ENCODE data around the gene KMT2D. TPM values are rescaled to one million over a fixed set of nuclear protein-coding genes. Genes with fewer than 3 reads are reported as not detected.
"Not testable (repeated sequence)": the region's sequence is repeated elsewhere in the genome, so short reads cannot be mapped to it uniquely, and the experiment has no call there.

The KMT2D gene
- total RNA-seq, 1 donor from 2014 or later: 20.0 TPM

DNA sequence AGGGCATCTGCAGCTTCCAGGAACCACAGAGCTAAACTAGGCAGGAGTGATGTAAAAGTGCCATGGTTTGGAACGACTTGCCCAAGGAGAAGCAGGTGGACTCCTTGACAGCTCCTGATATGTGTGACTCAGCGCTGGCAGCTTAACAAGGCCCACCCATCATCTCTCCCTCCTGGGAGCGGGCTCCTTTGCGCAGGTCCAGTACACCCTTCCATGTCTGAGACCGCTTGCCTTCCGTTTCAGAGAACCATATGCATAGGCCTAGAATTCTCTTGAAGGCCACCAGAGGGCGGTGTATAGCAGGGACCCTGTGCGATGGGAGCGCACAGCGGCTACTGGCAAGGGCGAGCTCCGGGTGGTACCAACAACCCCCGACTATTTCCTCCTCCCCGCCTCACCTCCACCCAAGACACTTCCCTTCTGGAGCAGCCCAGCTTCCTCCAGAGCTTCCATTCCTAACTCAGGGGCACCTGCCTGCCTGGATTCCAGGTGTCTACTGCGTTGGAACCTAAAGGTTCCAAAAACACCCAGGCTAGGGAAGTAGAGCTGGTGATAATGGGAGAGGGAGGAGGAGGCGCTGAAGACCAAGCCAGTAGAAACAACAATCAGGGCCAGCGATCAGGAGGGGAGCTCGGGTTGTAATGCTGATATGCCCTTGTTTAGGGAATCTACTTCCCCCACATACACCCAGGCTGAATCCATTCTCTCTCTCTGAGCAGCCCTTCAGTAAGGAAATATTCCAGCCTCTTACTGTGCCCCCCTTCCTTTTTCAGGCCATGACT, 27.7 kb upstream of the KMT2D start:
- peak; percentile 66 to 87 for DNase-seq (ENCODE audit: low read depth in 2 of 2)

DNA sequence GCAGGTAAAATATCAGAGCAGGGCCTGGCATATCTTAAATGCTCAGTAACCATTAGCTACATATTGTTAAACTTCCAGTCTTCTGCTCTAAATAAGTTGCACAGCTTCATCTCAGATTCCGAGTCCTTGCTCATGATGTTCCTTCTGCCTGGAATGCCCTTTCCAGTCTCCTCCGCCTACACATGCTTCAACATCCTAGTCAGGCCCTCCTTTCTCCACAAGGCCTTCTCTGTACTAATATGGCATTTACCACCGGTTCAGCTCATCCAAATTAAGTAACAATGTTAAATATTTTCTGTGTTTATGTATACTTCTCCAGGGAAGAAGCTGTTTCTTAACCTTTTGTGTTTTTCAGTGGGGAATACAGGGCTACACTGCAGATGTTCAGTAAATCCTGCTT, 25.5 kb upstream of the KMT2D start:
- DNase-seq (ENCODE audit: low read depth in 2 of 2): no peak

DNA sequence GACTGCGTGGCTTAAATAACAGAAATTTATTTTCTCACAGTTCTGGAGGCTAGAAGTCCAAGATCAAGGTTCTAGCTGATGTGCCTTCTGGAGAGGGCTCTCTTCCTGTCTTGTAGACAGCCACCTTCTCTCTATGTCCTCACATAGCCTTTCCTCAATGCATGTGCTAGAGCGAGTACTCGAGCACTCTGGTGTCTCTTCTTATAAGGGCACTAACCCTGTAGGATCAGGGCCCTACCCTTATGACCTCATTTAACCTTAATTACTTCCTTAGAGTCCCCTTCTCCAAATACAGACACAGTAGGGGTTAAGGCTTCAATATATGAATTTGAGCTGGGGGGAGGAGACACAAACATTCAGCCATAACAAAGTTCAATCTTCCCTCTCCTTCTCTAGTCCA, 23.8 kb upstream of the KMT2D start:
- no peak for DNase-seq (ENCODE audit: low read depth in 2 of 2)

DNA sequence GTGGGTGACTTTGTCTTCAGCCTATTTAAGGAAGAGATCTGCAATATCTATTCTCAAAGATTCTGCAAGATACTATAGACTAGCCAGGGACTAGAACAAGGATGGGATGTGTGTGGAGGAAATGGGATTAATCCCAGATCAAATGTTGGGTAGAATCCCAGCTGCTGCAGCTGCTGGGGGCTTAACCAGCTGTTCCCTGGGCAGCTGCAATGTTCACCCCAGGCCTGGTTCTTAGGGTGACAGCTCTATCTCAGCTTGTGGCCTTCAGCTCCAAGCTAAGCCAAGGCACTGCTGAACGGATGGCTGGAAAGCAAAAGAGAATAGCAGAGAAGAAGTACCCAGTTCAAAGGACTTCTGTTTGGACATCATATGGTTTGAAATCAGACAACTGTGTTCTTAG, 19.2 kb upstream of the KMT2D start:
- no peak for DNase-seq (ENCODE audit: low read depth in 2 of 2)

DNA sequence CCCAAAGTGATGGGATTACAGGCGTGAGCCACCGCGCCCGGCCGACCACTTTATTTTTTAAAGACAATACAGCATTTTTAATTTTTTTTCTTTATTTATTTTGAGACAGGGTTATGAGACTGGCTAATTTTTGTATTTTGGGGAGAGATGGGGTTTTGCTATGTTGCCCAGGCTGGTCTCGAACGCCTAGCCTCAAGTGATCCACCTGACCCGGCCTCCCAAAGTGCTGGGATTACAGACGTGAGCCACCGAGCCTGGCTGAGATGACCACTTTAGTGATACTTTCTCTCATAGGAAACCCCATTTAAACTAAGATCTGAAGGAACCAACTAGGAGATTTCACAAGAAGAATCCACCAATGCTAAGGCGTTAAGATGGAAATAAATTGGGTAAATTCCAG, 10.4 kb upstream of the KMT2D start:
- DNase-seq (ENCODE audit: low read depth in 2 of 2): no peak

DNA sequence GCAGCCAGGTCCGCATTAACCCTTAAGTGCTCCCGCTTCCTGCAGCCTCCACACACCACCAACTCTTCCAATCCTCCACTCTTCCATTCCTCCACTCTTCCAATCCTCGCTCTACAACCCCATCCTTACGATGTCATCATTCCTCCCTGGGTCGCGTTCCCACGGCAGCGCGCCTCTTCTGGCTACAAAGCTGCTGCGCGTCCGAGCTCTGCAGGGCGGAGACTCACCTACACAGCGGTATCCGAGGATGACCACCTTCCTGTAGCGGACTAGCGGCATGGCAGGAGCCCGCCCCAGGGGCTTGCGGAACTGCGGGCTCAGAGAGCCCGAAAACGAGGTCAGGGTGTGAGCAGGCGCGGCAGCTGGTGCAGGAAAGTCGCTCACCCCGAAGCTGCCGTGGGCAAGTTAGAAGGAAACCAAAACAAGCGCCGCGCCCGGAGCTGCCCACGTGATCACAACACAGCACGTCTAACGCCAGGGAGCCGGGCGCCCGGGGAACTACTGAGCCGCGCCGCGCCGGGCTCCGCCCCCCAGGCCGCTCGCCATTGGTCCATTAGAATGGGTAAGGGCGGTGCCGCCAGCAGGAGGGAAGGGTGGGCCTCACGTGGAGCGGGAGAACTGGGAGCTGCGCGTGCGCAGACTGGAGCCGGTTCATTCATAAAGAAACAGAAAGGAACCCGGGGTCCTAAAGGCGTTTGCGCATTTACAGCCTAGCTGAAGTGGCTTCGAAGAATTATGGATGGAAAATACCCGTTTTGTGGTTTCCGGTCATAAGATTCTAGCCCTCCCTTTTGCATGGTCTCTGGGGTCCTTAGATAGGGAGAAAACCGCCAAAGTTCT, 9.1 kb upstream of the KMT2D start, which contains the start of gene RHEBL1:
TSS of gene RHEBL1 (minus strand) at position 473 of the 840 bp plus-strand sequence. CDS start at position 279, 194 bp downstream.
- peak; percentile 90 to 97 for DNase-seq (ENCODE audit: low read depth in 2 of 2)

DNA sequence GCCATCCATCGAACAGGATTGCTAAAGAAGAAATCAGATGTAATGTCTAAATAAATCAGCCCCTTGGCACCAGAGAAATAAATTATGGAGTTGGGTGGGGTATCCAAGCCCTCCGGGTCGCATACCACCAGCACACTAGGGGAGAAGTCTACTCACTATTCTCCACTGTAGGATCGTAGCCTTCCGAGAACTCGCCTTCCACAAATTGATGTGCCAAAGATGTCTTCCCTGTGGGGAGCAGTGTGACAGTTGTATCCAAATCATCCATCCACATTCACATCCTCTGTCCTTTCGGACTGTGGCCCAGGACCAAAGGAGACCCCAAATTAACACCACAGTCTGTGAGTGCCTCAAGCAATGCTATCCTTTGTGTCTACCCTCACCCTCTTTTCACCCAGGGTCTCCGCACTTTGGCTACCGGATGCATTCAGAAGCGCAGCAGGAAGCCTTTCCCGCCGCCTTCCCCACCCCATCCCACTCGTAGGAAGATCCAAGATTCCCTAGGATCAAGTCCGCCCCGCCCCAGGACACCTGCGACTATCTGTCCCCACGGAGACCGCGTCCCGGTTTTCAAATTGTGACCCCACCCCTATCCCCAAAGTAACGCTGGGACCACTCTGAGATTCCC, 8.4 kb upstream of the KMT2D start:
- DNase-seq (ENCODE audit: low read depth in 2 of 2): no peak

DNA sequence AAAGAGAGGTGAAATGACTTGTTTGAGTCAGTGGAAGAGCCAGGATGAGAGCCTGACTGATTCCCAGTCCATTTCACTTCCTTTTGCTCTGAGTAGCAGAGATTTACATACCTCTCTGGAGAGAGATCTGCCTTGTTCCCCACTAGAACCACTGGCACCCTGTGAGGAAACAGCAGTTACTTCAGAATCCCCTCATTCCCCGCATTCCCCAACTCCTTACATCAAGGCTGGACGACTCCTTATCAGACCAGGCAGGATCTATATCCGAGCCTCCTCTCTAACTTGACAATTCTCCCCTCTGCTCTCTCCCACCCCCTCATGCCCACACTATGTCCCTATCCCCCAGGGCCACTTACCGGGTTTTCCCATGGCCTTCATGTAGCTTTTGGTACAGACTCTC, 5.5 kb upstream of the KMT2D start:
- no peak for DNase-seq (ENCODE audit: low read depth in 2 of 2)

DNA sequence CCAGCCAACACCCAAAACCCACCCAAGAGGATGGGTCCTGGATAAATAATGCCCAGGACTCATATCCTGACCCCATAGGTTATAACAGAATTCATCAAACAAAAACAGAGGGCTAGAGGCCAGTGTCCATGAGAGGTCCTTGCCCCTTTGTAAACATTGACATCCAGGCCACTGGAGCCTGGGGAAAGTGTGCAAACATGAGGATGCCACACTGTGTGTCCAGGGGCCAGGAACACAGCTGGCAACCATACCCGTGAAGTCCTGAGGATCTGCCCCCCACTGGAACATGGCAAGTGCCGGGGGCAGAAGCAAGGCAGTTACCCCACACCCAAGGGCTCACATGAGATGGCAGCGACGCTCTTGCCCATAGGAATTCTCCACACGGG, 4.2 kb upstream of the KMT2D start:
- no peak for DNase-seq (ENCODE audit: low read depth in 2 of 2)

DNA sequence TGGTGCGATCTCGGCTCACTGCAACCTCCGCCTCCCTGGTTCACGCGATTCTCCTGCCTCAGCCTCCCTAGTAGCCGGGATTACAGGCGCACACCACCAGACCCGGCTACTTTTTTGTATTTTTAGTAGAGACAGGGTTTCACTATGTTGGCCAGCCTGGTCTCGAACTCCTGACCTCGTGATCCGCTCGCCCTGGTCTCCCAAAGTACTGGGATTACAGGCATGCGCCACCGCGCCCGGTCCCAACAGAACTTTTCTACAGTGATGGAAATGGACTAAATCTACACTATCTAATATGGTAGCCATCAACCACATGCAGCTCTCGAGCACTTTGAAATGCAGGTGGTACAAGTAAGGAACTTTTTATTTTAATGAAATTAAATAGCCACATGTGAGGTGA, 1.3 kb upstream of the KMT2D start:
- not testable (repeated sequence) for DNase-seq (ENCODE audit: low read depth in 2 of 2)

DNA sequence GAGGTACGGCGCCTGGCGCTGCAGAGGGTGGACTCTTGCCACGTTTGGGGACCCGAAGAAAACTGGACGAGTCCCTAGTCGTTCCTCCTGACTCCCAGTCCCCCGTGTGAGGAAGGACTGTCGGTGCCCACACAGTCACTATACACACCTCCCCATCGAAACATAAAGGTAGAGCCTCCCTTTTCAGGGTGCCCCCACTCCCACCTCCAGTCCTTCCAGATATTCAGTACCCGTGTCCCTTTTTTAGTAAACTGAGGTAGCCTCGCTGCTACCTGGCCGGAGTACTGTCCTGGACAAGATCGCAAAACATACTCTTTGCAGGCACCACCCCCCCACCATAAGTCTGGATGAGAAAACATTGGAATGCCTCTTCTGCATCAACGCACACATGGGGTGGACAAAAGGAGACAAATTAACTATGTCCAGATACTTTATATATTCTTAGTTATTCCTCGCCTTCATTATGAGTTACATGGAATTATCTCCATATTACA, 610 bp upstream of the KMT2D start:
- DNase-seq (ENCODE audit: low read depth in 2 of 2): no peak

DNA sequence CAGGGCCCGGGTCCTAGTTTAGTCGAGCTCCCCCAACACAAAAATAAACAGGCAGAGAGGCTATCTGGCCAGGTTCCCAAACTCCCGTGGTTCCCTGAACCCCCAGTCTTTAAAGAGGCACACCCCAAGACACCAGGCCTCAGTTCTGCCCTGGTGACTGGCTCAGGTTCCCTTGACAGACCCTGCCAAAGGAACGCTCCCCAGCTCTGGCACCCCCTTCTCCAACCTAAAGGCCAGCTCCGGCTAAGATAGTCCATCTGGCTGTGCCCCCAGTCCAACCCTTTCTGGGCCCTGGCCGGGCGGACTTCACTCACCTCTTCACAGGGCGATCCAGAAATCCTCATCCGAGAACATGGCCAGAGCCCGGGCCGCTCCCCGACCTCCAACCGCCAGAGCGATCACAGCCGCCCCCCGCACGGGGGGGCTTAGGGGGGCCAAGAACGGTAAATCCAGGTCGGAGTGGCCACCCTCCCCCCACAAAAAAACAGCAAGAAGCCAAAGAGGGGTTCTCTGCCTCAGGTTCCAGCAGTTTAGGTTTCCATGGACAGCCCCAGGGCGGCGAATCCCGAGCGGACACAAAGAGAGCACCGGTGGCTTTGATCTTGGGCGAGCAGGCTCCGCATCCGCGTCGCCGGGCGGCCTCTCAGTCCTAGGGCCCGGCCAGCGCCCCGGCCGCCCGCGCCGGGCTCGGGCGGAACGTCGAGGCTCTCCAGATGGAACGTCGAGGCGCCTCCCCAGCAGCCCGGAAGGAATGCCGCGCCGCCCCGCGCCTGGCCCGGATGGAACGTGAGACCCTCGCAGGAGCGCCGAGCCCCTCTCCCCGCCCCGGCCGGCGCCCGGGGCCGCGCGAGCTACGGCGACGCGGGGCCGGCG, 1.1 kb downstream of the KMT2D start:
- peak; percentile 11 to 52 for DNase-seq (ENCODE audit: low read depth in 2 of 2)

DNA sequence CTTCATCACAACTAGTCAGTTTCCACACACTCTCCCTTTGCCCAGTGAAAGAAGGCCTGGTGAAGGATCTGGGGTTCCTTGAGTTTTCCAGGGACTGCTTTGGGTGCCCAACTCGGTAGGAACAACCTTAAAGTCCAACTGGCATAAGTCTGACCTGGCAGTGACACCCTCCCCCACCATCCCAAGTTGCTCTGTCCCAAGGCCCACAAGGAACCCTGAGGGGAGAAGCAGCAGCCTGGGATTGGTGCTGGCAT, 1.6 kb downstream of the KMT2D start:
- no peak for DNase-seq (ENCODE audit: low read depth in 2 of 2)

DNA sequence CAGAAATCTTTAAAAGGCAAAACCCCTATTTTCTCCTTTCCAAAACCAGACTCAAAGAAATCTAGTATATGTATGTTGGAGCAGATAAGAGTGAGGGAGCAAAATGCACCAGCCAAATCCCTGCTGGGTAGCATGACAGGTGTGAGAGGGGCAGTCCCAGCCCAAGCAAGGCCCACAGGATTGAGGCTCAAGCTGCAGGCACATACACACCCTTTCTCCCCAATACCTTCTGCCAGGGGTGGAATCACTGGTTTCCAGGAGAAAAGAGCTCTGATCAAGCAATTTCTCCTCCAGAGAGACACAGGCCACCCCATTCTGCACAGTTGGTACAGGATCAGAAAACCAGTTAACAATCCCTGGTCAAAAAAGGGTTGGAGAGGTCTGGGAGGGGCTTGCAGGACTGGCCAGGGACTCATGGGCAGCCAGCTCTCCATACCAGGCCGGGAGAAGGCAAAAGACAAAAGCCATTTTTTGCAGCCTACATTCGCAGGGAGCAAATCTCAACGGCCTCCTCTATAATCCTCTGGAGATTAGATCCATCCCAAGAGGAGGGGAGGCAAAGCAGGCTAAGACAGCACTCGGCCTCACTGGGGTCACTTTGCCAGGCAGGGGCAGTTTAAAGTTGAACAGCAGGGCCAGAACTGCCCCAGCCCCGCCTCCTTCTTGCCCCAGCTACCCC, 2.1 kb downstream of the KMT2D start:
- no peak for DNase-seq (ENCODE audit: low read depth in 2 of 2)

DNA sequence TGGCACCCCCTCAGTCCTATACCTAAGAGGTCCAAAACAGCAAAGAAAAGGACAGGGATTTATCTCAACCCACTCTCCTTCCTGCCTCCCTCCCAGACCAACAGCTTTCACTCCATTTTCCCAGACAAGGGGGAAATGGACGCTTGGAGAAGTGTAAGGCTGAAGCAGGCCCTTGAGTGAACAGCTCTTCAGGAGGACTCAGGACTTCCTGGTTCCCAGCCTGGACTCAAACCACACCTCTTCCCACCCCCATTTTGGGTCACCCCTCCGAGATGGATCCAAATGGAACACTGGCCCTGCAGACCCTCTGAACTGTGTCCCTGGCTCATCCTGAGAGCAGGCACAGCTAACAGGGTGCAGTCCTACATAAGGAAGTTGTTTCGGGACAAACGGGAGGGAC, 2.7 kb downstream of the KMT2D start:
- DNase-seq (ENCODE audit: low read depth in 2 of 2): no peak

DNA sequence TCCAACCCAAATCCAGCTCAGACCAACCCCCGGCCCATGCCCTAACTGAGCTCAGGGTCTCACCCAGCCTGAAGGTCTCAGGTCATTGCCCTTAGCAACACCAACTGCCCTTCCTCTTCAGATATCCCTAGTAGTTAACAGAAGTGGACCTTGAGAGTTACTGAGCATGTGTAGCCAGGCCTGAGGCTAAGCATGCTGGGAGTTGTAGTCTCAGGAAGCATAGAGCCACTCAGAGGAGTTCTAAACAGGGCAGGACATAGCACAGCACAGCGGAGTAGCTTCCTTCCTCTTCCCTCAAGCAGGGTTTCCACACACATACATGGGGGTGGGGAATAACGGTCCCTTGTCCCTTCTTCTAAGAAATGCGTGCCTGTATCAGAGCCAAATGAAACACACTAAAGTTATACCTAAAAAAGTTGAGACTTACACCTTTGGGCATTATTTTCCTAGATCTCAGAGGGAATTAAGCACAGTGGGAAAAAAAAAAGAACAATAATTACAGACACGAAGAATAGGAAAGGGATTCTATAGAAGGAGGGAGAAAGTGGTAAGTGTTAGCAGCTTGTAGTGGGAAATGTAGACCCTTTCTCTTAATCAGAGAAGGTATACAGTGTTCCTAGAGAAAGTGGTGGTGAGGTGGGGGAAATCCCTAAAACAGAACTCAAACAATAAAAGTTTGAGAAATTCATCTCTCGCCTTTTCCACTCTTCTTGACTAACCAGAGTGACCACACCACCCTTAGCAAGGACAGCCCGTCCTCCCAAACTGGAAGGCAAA, 4.4 kb downstream of the KMT2D start:
- DNase-seq (ENCODE audit: low read depth in 2 of 2): peak; percentile 76 to 89

DNA sequence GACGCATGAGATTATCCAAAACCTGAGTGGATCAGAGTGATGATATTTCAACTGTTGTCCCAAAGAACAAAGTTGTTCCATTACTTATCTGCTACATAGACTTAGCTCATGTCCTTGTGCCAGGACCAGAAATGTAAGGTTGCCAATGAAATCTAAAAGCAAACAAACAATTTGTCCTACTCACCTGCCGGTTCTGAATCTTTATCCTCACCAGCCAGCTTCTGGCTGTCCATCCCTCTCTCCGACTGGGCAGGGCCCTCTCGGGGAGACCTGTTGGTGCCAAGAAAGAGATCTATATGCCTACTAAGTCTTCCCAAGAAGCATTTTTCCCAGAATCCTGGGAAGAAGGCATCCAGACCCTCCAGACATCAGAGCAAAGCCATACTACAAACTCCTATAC, 5.5 kb downstream of the KMT2D start:
- DNase-seq (ENCODE audit: low read depth in 2 of 2): no peak

DNA sequence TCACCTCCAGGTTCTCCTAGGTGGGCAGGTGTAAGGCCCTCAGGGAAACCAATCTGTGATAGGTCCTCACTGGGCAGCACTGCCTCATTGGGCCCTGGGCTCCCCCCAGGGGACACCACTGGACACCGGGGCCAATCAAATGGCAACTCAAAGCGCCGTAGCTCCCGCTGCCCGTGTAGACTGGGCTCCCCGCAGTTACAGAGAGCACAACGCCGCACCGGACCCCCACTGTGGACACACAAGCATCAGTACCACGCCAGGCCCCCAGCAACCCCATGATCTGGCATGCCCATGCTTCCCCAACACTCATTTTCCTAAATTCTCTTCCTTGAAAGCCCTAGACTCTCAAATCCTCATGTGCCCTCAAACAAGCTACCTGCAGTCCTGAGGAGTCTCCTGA, 6.1 kb downstream of the KMT2D start:
- no peak for DNase-seq (ENCODE audit: low read depth in 2 of 2)

DNA sequence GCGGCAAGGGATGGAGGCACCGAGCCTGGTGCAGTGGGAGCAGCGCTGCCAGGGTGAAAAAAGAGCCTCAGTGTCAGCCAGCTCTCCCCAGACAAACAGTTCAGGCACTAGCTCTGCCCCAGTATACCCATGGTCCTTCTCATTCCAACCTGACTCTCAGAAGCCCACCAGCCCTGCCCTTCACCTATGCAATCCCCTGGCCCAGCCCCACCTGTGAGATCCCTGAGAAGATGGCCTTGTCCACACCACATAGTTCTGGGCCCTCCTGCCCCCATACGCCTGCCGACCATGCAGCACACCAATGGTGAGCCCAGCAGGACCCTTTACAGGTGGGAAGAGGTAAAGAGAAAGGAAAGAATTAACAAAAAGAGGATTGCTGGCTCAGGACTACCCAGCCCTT, 6.5 kb downstream of the KMT2D start:
- DNase-seq (ENCODE audit: low read depth in 2 of 2): no peak

All from dermis microvascular lymphatic vessel endothelial cell (primary cell).